Neural cell (in vitro differentiated cells): ENCODE measurements around the gene SUMO1. TPM values are rescaled to one million over a fixed set of nuclear protein-coding genes. Genes with fewer than 3 reads are reported as not detected.

Source experiments
- H2AFZ ChIP-seq: fragments of 200-600, 300-800 bp; sonication (generic), shearing (Covaris generic); 2 replicates; pipeline ENCODE4 v1.6.0; 2014; ENCODE audit warnings: low read depth, mild to moderate bottlenecking, antibody characterized with exemption, low read length, moderate library complexity
- H3F3A ChIP-seq: fragments of 200-600 bp; shearing (Covaris generic); 2 replicates; pipeline ENCODE4 v1.6.1; 2016; ENCODE audit warnings: mild to moderate bottlenecking, moderate library complexity, mixed read lengths, antibody characterized with exemption, low read length; ENCODE audit not compliant: insufficient read depth, poor library complexity, severe bottlenecking
- H3K27ac ChIP-seq: fragments of 200-600, 300-800 bp; sonication (generic), shearing (Covaris generic); 2 replicates; pipeline ENCODE4 v1.5.1; 2014; ENCODE audit warnings: mild to moderate bottlenecking, low read length, moderate library complexity
- H3K27me3 ChIP-seq: fragments of 300-800, 200-600 bp; sonication (generic), shearing (Covaris generic); 2 replicates; pipeline ENCODE4 v1.6.0; 2014; ENCODE audit warnings: mild to moderate bottlenecking, low read depth, low read length, moderate library complexity; ENCODE audit not compliant: insufficient read depth
- H3K36me3 ChIP-seq: fragments of 300-800, 200-600 bp; sonication (generic), shearing (Covaris generic); 2 replicates; pipeline ENCODE4 v1.5.1; 2014; ENCODE audit warnings: mild to moderate bottlenecking, antibody characterized with exemption, low read length, moderate library complexity; ENCODE audit not compliant: insufficient read depth
- H3K4me2 ChIP-seq: fragments of 300-800, 200-600 bp; sonication (generic), shearing (Covaris generic); 2 replicates; pipeline ENCODE4 v1.6.0; 2014; ENCODE audit warnings: mild to moderate bottlenecking, low read length
- H3K4me3 ChIP-seq: fragments of 300-800, 200-600 bp; sonication (generic), shearing (Covaris generic); 2 replicates; pipeline ENCODE4 v1.5.1; 2014; ENCODE audit warnings: mild to moderate bottlenecking, low read length, moderate library complexity
- H3K79me2 ChIP-seq: fragments of 200-600 bp; shearing (Covaris generic); replicated peaks from 2 replicates; pipeline ENCODE4 v1.6.0; 2014; ENCODE audit warnings: mild to moderate bottlenecking, low read length, moderate library complexity; ENCODE audit not compliant: insufficient read depth
- H3K9ac ChIP-seq: fragments of 300-800, 200-600 bp; sonication (generic), shearing (Covaris generic); 2 replicates; pipeline ENCODE4 v1.6.1; 2016; ENCODE audit warnings: mild to moderate bottlenecking, low read length, mixed read lengths
- H3K9me2 ChIP-seq: fragments of 200-600 bp; shearing (Covaris generic); 2 replicates; pipeline ENCODE4 v1.6.1; 2016; ENCODE audit warnings: mild to moderate bottlenecking, low read length, mixed read lengths; ENCODE audit not compliant: insufficient read depth
- H3K9me3 ChIP-seq: fragments of 200-600, 300-800 bp; sonication (generic), shearing (Covaris generic); 2 replicates; pipeline ENCODE4 v1.6.1; 2016; ENCODE audit warnings: mild to moderate bottlenecking, mixed run types, low read length, moderate library complexity, mixed read lengths
- H4K20me1 ChIP-seq: fragments of 200-600 bp; shearing (Covaris generic); 2 replicates; pipeline ENCODE4 v1.6.1; 2016; ENCODE audit warnings: mild to moderate bottlenecking, mixed run types; ENCODE audit not compliant: insufficient read depth
- EP300 ChIP-seq: fragments of 450-650 bp; conservative IDR thresholded peaks from 2 replicates; pipeline ENCODE4 v1.6.1; 2014; ENCODE audit warnings: antibody characterized with exemption, mild to moderate bottlenecking, moderate library complexity; ENCODE audit not compliant: poor library complexity, severe bottlenecking
- EZH2 ChIP-seq: fragments of 200-600, 300-800 bp; shearing (Covaris generic), sonication (generic); IDR thresholded peaks from 2 replicates; pipeline ENCODE4 v1.6.1; 2014; ENCODE audit warnings: antibody characterized with exemption, low read length, borderline replicate concordance, mild to moderate bottlenecking; ENCODE audit not compliant: insufficient read depth, poor library complexity, severe bottlenecking
- MXI1 ChIP-seq: fragments of 450-650 bp; conservative IDR thresholded peaks from 2 replicates; pipeline ENCODE4 v1.6.1; 2014; ENCODE audit warnings: antibody characterized with exemption, mild to moderate bottlenecking; ENCODE audit not compliant: poor library complexity, severe bottlenecking
- POLR2AphosphoS5 ChIP-seq: IDR thresholded peaks from 2 replicates; pipeline ENCODE4 v1.6.1; 2012
- RAD21 ChIP-seq: fragments of 450-650 bp; conservative IDR thresholded peaks from 2 replicates; pipeline ENCODE4 v1.6.1; 2014; ENCODE audit warnings: antibody characterized with exemption, mild to moderate bottlenecking, moderate library complexity
- SMC3 ChIP-seq: fragments of 450-650 bp; conservative IDR thresholded peaks from 2 replicates; pipeline ENCODE4 v1.6.1; 2014; ENCODE audit warnings: antibody characterized with exemption, mild to moderate bottlenecking, moderate library complexity; ENCODE audit not compliant: poor library complexity
- TAF1 ChIP-seq: IDR thresholded peaks from 2 replicates; pipeline ENCODE4 v1.6.1; 2012; ENCODE audit warnings: low read depth
- polyA plus RNA-seq: library from polyadenylated mRNA; depleted of rRNA; stranded (reverse); fragments of >200 nt; gene quantifications from 2 replicates; pipeline ENCODE4 v1.2.3, GENCODE V29; 2014
- TF ChIP-seq, protein P1 (sequence below): IDR thresholded peaks from 2 replicates; pipeline ENCODE4 v1.6.1; 2012; ENCODE audit warnings: borderline replicate concordance
- TF ChIP-seq, protein P2 (sequence below): fragments of 450-650 bp; IDR thresholded peaks from 2 replicates; pipeline ENCODE4 v1.5.1; 2014; ENCODE audit warnings: antibody characterized with exemption, mild to moderate bottlenecking, moderate library complexity; ENCODE audit not compliant: poor library complexity, severe bottlenecking

SUMO1 gene
- polyA plus RNA-seq, 1 donor from 2014 or later: 365 TPM

DNA sequence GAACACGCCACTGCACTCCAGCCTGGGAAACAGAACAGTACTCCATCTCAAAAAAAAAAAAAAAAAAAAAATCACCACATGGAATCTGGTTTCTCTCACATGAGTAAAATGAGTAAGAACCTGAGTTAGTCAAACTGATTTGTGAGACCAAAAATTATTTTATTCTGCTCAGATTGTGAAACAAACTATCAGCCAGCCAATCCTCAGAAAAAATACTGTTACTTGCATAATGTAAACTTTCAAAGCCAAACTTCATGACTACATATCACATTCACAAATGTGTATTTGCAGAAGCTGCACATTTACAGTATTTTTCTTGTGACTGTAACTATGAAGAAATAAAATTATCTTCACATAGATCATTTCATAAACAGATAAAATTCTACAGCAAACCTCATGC, 23.2 kb downstream of the SUMO1 start:
- no peak overlapping the region for H3K4me3 ChIP-seq
- no peaks in the 10 kb centered on the region for H3K9me2 ChIP-seq
- no peaks in the 10 kb centered on the region for H3F3A ChIP-seq
- no peaks in the 10 kb centered on the region for H3K27me3 ChIP-seq
- no peaks in the 10 kb centered on the region for H3K9me3 ChIP-seq
- TF ChIP-seq, protein P1, sequence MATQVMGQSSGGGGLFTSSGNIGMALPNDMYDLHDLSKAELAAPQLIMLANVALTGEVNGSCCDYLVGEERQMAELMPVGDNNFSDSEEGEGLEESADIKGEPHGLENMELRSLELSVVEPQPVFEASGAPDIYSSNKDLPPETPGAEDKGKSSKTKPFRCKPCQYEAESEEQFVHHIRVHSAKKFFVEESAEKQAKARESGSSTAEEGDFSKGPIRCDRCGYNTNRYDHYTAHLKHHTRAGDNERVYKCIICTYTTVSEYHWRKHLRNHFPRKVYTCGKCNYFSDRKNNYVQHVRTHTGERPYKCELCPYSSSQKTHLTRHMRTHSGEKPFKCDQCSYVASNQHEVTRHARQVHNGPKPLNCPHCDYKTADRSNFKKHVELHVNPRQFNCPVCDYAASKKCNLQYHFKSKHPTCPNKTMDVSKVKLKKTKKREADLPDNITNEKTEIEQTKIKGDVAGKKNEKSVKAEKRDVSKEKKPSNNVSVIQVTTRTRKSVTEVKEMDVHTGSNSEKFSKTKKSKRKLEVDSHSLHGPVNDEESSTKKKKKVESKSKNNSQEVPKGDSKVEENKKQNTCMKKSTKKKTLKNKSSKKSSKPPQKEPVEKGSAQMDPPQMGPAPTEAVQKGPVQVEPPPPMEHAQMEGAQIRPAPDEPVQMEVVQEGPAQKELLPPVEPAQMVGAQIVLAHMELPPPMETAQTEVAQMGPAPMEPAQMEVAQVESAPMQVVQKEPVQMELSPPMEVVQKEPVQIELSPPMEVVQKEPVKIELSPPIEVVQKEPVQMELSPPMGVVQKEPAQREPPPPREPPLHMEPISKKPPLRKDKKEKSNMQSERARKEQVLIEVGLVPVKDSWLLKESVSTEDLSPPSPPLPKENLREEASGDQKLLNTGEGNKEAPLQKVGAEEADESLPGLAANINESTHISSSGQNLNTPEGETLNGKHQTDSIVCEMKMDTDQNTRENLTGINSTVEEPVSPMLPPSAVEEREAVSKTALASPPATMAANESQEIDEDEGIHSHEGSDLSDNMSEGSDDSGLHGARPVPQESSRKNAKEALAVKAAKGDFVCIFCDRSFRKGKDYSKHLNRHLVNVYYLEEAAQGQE: no peak
- no peaks in the 10 kb centered on the region for H4K20me1 ChIP-seq
- H3K36me3 ChIP-seq: no peaks in the 10 kb centered on the region
- H3K9ac ChIP-seq: no peak overlapping the region
- no peak overlapping the region for H3K27ac ChIP-seq
- H2AFZ ChIP-seq: no peak overlapping the region
- H3K4me2 ChIP-seq: no peak overlapping the region
- peaks cover 18% of the 10 kb centered on the region for H3K79me2 ChIP-seq

DNA sequence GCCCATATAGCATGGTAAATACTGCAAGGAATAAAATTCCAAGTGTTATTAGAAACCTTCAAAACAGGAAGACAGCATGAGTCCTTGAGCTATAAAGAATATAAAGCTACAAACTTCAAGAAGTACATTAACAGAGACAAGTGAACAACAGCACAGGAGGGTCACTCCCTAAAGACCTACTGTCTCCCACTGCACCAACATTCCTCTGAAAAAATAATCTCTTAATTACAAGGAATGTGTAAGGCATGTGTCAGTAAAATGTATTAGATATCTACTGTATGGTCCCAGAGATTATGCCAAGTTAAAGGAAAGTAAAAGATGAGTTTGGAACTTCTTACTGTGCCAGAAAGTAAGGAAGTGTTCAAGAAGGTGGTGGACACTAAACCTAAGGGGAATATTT, 29.9 kb downstream of the SUMO1 start:
- no peak overlapping the region for H3K4me2 ChIP-seq
- H3K27me3 ChIP-seq: no peaks in the 10 kb centered on the region
- no peak overlapping the region for H2AFZ ChIP-seq
- no peak overlapping the region for H3K4me3 ChIP-seq
- H3K9ac ChIP-seq: no peak overlapping the region
- no peaks in the 10 kb centered on the region for H3K9me3 ChIP-seq
- H3K27ac ChIP-seq: no peak overlapping the region
- no peaks in the 10 kb centered on the region for H3K9me2 ChIP-seq
- no peaks in the 10 kb centered on the region for H3F3A ChIP-seq
- H3K79me2 ChIP-seq: no peaks in the 10 kb centered on the region
- TF ChIP-seq, protein P1: no peak
- TF ChIP-seq POLR2AphosphoS5: no peak
- TF ChIP-seq EZH2: no peak
- no peak for TF ChIP-seq SMC3
- no peak for TF ChIP-seq EP300
- no peak for TF ChIP-seq MXI1
- no peak for TF ChIP-seq RAD21
- TF ChIP-seq TAF1: no peak
- TF ChIP-seq, protein P2, sequence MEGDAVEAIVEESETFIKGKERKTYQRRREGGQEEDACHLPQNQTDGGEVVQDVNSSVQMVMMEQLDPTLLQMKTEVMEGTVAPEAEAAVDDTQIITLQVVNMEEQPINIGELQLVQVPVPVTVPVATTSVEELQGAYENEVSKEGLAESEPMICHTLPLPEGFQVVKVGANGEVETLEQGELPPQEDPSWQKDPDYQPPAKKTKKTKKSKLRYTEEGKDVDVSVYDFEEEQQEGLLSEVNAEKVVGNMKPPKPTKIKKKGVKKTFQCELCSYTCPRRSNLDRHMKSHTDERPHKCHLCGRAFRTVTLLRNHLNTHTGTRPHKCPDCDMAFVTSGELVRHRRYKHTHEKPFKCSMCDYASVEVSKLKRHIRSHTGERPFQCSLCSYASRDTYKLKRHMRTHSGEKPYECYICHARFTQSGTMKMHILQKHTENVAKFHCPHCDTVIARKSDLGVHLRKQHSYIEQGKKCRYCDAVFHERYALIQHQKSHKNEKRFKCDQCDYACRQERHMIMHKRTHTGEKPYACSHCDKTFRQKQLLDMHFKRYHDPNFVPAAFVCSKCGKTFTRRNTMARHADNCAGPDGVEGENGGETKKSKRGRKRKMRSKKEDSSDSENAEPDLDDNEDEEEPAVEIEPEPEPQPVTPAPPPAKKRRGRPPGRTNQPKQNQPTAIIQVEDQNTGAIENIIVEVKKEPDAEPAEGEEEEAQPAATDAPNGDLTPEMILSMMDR: no peak
- H4K20me1 ChIP-seq: no peaks in the 10 kb centered on the region
- H3K36me3 ChIP-seq: no peaks in the 10 kb centered on the region
